Kidney (tissue), 14 donors: ENCODE data around the gene GRIN1. TPM values are rescaled to one million over a fixed set of nuclear protein-coding genes. Genes with fewer than 3 reads are reported as not detected.

Source experiments
- DNase-seq, 5 donors: peaks; one replicate each; pipeline ENCODE4 v3.0.0-alpha.2; 2013 to 2020
- FAIRE-seq: peaks from 2 replicates; lab custom pipeline; 2012; peaks lifted over from hg19 to GRCh38; lab: Jason Lieb, UNC
- H3K27ac ChIP-seq, 2 donors: one replicate each; pipeline ENCODE4 v1.7.0; 2013; ENCODE audit warnings: low read depth in 2 of 2, low read length in 2 of 2, inconsistent platforms in 1 of 2
- H3K27me3 ChIP-seq: one replicate; pipeline ENCODE4 v1.7.1; 2013; ENCODE audit warnings: low read length, inconsistent platforms; ENCODE audit not compliant: control insufficient read depth, insufficient read depth
- H3K36me3 ChIP-seq, 3 donors: one replicate each; pipeline versions ENCODE4 v1.7.0 to v1.7.1; 2013; ENCODE audit warnings: low read length in 3 of 3, control low read depth in 1 of 3, inconsistent platforms in 1 of 3; ENCODE audit not compliant: insufficient read depth in 3 of 3, control insufficient read depth in 2 of 3
- H3K4me1 ChIP-seq, 3 donors: one replicate each; pipeline versions ENCODE4 v1.7.0 to v1.7.1; 2013; ENCODE audit warnings: low read length in 3 of 3, inconsistent platforms in 1 of 3, low read depth in 1 of 3; ENCODE audit not compliant: control insufficient read depth in 2 of 3, insufficient read depth in 2 of 3
- H3K4me3 ChIP-seq, 3 donors: one replicate each; pipeline versions ENCODE4 v1.7.0 to v1.8.1; 2013; ENCODE audit warnings: low read length in 3 of 3, control low read depth in 1 of 3, inconsistent platforms in 1 of 3
- H3K9ac ChIP-seq, 3 donors: one replicate each; pipeline versions ENCODE4 v1.7.0 to v1.7.1; 2013; ENCODE audit warnings: low read length in 3 of 3, control low read depth in 1 of 3, inconsistent platforms in 1 of 3
- H3K9me3 ChIP-seq, 3 donors: one replicate each; pipeline versions ENCODE4 v1.7.0 to v1.7.1; 2013; ENCODE audit warnings: low read length in 3 of 3, control low read depth in 1 of 3, inconsistent platforms in 1 of 3; ENCODE audit not compliant: control insufficient read depth in 2 of 3, insufficient read depth in 1 of 3
- CTCF ChIP-seq: IDR thresholded peaks from 3 replicates; pipeline ENCODE4 v1.5.1; 2012; ENCODE audit warnings: mild to moderate bottlenecking, moderate library complexity, borderline replicate concordance; ENCODE audit not compliant: insufficient read depth; ENCODE audit errors: extremely low read depth
- intact Hi-C: fragments of 100-400 bp; cut with DNase I; formaldehyde crosslinking; loops from one replicate; pipeline ENCODE4 v1.11.1; 2022
- polyA plus RNA-seq: library from polyadenylated mRNA; stranded (reverse); fragments of 350-450 nt; fragmentation: Illumina TruSeq; extraction: RNeasy Lipid Tissue Mini Kit (QIAGEN cat#74804); gene quantifications from one replicate; pipeline ENCODE4 v1.2.3, GENCODE V29; 2014; ENCODE audit warnings: low read depth, low replicate concordance; ENCODE audit not compliant: insufficient read depth
- total RNA-seq: library from RNA; stranded (reverse); fragmentation: NEBNext Ultra II Directional; extraction: Animal tissue kit (Norgen Biotek cat#: 25700); gene quantifications from one replicate; pipeline ENCODE4 v1.2.1, GENCODE V29; 2021
- donor health status: control.
- donor health status: control.
- donor health status: control.
- donor health status: control.
- donor health status: control.
- donor health status: DM: yes; HTN: yes; CAD: no.
- donor health status: Normal renal cell carcinoma (clear cell type).

GRIN1 gene
- total and polyA plus RNA-seq, 2 donors from 2014 or later, result 0.47 TPM; not detected in 1

- DNase-seq (no peak), FAIRE-seq (no peak)
- intact Hi-C loops, result no loop called here
- no peaks in the 10 kb centered on the region for H3K4me1 ChIP-seq
- no peak overlapping the region for H3K4me3 ChIP-seq
- no peak overlapping the region for H3K27ac ChIP-seq
- H3K27me3 ChIP-seq, result peaks cover 18% of the 10 kb centered on the region
- H3K36me3 ChIP-seq, result no peaks in the 10 kb centered on the region
- TF ChIP-seq CTCF, result no peak
- H3K9ac ChIP-seq, result no peak overlapping the region
- H3K9me3 ChIP-seq, result no peaks in the 10 kb centered on the region
Measured at GRCh38 chr9:137143459-137143858, 4.5 kb downstream of the GRIN1 start.

- H3K9ac ChIP-seq, result no peak overlapping the region
- FAIRE-seq (no peak), DNase-seq (peak in 1 of 5 donors; percentile 72)
- intact Hi-C loops, result no loop called here
- TF ChIP-seq CTCF, result no peak
- no peaks in the 10 kb centered on the region for H3K36me3 ChIP-seq
- no peaks in the 10 kb centered on the region for H3K9me3 ChIP-seq
- no peak overlapping the region for H3K4me3 ChIP-seq
- no peak overlapping the region for H3K27ac ChIP-seq
- no peaks in the 10 kb centered on the region for H3K4me1 ChIP-seq
- peaks cover 6% of the 10 kb centered on the region for H3K27me3 ChIP-seq
Measured at GRCh38 chr9:137145731-137146526, 7.0 kb downstream of the GRIN1 start.

GRCh38 chr9:137146527-137146918, 7.6 kb downstream of the GRIN1 start:
- no peak for TF ChIP-seq CTCF
- Histone ChIP-seq H3K4me3 (no peak overlapping the region), H3K4me1 (no peaks in the 10 kb centered on the region), H3K9ac (no peak overlapping the region), H3K27me3 (peaks cover 6% of the 10 kb centered on the region), H3K27ac (no peak overlapping the region), H3K9me3 (no peaks in the 10 kb centered on the region), H3K36me3 (no peaks in the 10 kb centered on the region)
- DNase-seq (no peak), FAIRE-seq (no peak)
- intact Hi-C loops, result no loop called here
